GM18507 (cell line): ENCODE measurements around the gene TMPRSS4.

ENCODE experiments used
- DNase-seq: peaks from one replicate; pipeline ENCODE4 v3.0.0; 2011; ENCODE audit warnings: low read depth; ENCODE audit not compliant: insufficient read length; ENCODE audit errors: extremely low spot score
- FAIRE-seq: peaks from 2 replicates; lab custom pipeline; 2011; peaks lifted over from hg19 to GRCh38; lab: Jason Lieb, UNC

Gene TMPRSS4, protein sequence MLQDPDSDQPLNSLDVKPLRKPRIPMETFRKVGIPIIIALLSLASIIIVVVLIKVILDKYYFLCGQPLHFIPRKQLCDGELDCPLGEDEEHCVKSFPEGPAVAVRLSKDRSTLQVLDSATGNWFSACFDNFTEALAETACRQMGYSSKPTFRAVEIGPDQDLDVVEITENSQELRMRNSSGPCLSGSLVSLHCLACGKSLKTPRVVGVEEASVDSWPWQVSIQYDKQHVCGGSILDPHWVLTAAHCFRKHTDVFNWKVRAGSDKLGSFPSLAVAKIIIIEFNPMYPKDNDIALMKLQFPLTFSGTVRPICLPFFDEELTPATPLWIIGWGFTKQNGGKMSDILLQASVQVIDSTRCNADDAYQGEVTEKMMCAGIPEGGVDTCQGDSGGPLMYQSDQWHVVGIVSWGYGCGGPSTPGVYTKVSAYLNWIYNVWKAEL

DNA sequence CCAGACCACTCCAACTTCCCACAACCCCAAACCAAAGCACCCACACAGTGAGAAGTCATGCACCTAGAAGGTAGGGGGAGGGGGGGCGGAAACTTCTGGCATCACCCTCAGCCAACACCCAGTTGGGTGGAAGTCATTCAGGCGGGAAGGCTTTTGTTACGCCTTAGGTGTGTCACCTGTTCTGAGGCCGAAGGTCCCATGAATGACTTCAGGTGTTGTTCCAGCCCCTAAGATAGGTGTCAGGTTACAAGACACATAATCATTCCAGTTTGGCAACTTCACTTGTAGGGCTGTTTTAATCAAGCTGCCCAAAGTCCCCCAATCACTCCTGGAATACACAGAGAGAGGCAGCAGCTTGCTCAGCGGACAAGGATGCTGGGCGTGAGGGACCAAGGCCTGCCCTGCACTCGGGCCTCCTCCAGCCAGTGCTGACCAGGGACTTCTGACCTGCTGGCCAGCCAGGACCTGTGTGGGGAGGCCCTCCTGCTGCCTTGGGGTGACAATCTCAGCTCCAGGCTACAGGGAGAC is at the start of gene TMPRSS4:
TMPRSS4 (plus strand) TSS at position 325 of the 528 bp plus-strand sequence. CDS start 225 bp downstream, outside the sequence.
- FAIRE-seq (no peak), DNase-seq (no peak)

DNA sequence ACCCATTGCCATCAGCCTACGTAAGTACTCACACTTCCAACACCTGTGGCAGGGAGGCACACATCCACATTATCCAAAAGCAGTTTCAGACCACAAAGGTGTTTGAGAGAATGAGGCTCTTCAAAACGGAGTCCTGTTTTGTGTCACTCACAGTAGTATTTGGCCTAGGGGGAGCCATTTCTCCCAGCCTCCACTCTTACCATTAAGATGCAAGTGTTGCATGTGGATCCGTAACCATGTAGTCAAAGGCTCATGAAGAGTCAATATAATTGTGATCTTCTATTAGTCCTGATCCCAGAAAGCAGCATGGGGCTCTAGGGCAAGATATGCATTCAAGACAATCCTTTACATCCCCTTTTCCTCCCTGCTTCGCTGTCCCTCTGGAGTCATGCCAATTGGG is 49.2 kb upstream of the TMPRSS4 start:
- FAIRE-seq (no peak), DNase-seq (no peak)

DNA sequence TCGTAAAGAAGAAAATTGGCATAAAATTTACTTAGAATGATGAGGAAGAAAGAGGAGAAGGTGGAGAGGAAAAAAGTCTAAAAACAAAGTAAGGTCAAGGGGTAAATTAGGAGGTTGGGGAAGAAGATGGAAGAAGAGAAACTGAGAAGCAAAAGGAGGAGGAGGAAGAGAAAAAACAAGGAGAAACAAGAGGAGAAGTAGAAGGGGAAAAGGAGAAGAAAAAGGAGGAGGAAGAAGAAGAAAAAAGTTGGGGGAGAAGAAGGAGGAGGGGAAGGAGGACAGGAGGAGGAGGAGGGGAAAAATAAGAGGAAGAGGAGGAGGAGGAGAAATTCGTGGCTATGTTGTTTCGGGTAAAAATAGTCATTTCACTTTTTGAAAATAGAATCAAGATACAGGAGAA is 48.3 kb upstream of the TMPRSS4 start:
- FAIRE-seq (no peak), DNase-seq (no peak)

DNA sequence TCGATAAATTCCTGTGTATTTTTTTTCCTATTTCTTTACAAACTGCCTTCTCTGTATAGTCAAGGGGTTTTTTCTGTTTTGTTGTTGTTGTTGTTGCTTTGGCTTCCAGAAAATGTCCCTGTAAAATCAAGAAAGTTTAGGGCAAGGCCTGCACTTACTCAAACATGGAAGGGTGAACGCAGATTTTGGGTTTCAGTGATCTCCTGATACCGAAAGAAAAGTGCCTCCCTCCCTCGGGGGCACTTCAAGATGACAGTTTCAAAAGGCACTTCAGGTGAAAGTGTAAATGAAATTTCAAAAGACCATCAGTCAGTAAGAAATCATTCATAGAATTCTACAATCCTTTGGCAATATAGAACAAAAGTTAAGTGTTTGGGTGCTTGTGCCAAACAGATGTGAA is 43.4 kb upstream of the TMPRSS4 start:
- peak; percentile 78 for FAIRE-seq

DNA sequence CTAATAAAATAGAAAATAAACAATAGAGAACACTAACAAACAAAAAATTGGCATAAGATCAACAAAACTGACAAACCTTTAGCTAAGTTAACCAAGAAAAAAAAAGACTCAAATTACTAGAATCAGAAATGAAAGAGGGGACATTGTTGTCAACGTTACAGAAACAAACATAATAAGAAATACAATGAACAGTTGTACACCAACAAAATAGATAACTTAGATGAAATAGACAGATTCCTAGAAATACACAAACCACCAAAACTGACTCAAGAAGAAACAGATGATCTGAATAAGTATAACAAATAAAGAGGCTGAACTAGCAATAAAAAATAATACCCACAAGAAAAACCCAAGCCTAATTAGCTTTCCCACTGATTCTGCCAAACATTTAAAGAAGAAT is 34.7 kb upstream of the TMPRSS4 start:
- DNase-seq: no peak

More for the DNA sequence above, 43.4 kb upstream of the TMPRSS4 start:
- no peak for DNase-seq

DNA sequence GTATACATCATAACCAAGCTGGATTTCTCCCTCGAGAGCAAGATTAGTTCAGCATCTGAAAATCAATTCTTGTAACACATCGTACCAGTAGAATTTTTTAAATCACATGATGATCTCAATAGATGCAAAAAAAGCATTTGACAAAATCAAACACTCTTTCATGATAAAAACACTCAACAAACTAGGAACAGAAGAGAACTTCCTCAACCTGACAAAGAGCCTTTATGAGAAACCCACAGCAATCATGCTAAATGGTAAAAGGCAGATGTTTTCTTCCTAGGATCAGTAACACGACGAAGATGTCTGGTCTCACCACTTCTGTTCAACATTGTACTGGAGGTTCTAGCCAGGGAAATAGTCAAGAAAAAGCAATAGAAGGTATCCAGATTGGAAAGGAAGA is 34.1 kb upstream of the TMPRSS4 start:
- DNase-seq (no peak), FAIRE-seq (no peak)

More for the DNA sequence above, 34.7 kb upstream of the TMPRSS4 start:
- no peak for FAIRE-seq

DNA sequence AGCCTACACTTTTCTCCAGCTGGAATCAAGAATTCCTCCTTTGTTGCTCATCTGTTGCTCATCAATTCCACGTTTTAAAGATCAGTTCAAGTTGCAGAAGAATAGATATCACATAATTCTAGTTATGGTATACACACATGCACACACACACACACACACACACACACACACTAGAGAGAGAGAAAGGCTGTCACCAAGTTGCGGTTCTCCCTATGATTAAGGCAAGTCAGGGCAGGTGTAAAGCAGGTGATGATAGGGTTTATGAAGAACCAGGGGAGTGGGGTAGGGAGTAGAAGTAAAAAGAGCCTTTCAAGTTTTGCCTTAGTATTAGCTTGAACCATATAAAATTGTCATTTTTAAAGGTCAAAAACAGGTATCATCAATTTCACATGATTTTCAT is 31.7 kb upstream of the TMPRSS4 start:
- FAIRE-seq (no peak), DNase-seq (no peak)

DNA sequence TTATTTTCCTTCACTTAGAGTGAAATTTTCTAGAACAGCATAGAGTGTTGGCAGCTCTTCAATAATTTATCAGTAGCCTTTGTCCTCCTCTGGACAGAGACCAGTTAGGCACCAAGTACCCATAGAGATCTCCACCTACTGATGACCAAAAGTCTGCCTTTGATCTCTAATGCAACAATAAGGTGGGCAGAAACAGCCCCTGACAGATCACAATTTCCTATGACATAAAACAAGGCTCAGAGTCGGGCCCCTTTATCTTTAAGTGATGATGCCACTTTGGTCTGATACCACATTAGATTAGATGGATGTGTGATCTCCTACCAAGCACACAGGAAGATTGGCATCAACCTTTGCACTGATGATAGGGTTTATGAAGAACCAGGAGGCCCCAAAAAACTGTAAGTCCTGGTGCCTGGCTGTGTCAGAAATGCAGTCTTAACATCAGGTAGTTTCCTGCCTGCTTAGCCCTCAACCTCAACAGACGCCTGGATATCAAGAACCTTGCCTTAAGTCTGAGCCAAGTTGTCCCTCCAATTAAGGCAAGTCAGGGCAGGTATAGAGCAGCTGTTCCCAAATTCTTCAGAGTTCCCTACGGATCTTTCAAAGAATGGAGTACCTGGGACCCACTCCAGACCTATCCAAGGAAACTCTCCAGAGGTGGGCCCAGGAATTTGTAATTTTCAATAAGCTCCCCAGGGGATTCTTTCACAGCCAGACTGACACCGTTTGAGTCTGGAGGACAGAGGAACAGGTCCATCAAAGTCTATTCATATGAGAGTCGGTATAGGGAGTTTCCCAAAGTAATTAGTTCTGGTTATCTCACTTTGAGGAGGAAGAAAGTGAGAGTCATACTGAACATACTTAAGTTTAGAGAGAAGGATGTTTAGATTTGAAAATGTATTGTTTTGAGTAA is 30.6 kb upstream of the TMPRSS4 start:
- no peak for DNase-seq
- peak; percentile 59 for FAIRE-seq

DNA sequence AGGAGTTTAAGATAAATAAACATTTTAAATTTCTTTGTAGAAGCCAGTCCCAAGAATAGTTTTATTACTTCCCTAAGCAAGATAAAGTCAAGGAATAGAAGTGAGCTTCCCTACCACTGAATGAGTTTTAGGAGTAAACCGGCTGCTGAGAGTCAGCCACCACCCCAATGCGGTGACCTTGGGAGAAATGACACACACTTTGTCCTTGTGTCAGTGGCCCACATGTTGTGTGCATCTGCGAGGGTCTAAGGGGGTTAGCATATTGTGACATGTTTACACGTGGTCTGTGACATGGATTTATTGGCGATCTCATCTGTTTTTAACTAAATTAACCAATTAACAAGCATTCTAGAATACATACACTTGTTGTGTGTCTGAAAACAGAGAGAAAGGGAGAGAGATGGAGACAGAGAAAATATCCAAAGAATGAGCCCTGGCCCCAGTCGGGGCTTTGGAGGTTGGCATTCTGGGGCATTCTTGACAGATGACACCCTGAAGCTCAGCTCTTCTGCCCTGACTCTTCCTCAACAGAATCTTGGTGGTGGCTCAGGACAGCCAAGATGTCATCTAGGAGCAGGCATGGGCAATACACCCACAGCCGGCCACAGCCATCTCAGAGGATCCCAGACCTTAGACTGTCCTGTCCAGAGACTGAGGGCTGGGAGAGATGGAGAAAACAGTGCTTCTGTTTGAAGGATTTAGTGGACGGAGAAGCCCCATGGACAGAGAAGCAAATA is 29.7 kb upstream of the TMPRSS4 start:
- FAIRE-seq (no peak), DNase-seq (no peak)

DNA sequence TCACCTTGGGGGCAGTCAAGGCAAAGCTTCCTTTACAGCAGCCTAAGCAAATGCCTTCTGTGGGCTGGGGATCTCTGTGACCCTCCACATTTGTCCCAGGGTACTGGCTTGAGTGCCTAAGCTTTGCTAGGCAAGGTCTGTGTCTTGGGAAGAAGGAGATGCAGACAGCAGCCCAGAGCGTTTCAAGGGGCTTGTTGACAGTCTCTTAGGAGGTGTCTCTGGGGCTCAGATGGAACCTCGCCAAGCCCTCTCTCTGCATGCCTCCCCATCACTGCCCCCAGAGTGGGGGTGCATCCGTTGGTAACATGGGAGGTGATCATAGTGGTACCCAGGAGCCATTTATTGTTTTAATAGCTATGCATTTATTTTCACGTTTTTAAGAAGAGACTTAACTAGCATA is 29.1 kb upstream of the TMPRSS4 start:
- DNase-seq: no peak
- no peak for FAIRE-seq

DNA sequence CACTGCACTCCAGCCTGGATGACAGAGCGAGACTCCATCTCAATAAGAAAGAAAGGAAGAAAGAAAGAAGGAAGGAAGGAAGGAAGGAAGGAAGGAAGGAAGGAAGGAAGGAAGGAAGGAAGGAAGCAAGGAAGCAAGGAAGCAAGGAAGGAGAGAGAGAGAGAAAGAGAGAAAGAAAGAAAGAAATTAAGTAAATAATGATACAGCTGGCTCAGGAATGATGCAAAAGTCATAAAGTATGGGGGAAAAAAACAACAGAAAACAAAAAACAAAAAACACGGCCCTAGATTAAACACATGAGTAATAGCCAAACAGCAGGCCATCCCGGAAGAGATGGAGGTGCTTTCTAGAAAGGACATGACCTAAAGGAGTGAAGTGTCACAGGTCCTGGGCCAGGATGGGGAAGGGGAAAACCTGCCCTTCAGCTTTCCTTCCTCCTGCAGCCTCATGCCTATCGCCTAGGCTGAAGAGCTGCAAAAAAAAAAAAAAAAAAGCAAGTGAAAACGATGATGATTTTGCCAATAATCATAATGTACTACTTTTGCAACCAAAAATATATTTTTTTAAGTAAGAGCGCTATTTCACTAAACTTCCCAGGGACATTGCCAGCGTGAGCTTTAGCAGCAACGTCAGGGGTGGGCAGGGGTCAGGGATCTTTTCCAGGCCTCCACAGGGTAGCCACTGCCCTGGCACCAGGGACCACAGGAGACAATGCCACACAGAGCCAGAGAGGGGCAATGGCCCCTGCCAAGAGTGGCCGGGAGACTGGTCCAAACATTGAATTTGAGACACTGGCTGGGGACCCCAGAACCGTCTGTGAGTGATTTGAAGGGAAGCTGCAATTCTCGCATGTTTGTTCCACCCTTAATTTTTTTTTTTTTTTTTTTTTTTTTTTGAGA is 28.2 kb upstream of the TMPRSS4 start:
- DNase-seq (no peak), FAIRE-seq (peak; percentile 48)

DNA sequence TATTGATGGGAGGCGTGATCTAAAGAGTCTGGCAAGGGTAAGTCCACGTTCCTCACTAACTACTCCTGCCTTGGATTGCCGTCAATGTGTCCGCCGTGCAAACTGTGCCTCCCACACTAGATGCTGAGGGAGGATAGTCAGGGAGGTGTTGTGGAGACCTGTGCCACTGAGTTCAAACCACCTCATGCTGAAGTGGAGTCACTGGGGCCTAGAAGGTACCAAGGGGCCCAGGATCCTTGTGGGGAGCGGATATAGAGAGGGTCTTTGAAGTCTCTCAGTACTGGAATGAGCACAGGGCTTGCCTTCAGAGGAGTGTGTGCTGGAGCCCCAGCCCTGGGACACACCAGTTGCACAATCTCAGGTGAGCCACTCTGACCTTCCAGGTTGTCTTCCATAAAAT is 27.1 kb upstream of the TMPRSS4 start:
- DNase-seq: no peak
- no peak for FAIRE-seq

DNA sequence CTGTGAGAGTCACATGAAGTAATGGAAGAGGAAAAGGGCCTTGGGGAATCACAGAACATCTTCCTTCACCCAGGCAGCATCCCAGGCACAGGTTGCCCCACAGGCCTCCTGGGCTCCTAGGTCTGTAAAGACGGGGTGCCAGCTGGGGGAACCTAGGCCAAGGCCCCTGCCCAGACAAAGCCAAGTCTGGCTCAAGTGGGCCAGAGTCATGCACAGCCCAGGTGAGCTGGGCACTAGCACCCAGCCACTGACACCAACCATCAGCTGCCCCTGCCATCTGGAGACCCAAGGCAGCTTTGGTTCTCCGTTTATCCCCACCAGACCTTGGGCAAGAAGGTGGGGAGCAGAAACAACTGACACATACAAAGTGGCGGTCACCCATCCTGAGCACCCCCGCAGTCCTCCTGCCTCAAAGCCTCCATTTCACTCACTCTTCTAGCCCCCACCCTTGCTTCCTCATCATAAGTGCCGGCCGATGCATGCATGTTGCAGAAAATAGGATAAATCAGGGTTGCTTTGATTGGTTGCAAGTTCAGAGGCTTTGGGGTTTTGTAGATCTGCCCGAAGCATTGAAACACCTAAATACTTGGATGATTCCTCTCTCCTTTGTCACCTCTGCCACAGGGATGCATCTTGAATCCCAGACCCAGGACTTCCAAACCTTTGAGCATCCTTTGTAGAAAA is 26.5 kb upstream of the TMPRSS4 start:
- DNase-seq (no peak), FAIRE-seq (no peak)

DNA sequence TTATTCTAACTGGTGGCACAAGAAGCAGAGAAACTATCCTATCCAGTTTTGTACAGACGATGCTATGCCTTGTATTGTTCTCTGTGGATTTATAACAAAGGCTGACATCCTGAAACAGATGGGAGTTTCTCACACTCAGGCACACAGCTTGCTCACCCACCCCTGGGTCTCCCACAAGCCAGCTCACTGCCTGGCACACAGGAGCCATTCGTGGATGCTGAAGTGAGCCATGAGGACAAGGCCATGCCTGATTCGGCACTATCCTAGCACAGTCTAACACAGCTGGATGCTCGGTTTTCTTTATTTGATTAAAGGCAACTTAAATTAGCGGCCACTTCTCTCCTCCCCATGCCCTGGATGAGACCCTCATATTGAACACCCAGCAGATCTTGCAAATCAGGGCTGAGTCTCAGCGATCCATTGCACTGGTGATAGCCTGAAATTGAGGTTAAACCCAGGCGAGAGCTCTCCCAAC is 25.7 kb upstream of the TMPRSS4 start:
- FAIRE-seq (no peak), DNase-seq (no peak)

DNA sequence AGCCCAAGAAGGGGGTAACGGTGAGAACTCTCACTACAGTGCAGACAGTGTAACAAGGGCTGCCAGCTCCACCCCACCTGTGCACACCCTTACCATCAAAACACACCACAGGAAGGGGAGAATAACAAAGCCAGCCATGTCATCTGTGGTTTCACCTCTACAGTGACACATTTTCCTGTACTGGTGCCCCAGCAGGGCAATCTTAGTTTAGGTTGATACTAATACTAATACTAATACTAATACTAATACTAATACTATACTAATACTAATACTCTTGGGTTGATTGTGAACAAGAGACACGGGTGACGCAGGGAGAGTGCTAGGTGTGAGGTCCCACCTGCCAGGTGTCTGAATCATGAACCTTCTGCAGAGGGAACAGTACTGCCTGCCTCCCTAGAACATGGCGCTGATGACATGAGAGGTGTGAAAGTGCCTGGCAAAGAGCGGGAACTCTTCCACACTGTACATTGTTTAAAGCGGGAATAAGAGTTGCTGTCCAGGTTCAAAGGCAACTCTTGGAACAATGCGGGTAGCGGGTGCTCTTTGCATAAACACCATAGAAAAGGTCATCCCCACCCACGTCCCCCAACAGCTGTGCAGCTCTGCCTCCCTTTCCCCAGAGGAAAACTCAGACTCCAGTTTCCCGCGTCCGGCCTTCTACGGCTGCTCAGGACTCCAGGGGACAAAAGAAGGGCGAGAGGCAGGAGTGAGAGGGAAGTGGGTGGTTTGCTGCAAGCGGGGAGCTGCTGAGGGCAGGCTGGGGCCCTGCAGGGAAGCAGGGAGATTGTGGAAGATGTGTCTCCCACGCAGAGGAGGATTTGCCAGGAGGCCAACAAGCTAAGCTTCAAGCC is 25.0 kb upstream of the TMPRSS4 start:
- DNase-seq: no peak
- no peak for FAIRE-seq

DNA sequence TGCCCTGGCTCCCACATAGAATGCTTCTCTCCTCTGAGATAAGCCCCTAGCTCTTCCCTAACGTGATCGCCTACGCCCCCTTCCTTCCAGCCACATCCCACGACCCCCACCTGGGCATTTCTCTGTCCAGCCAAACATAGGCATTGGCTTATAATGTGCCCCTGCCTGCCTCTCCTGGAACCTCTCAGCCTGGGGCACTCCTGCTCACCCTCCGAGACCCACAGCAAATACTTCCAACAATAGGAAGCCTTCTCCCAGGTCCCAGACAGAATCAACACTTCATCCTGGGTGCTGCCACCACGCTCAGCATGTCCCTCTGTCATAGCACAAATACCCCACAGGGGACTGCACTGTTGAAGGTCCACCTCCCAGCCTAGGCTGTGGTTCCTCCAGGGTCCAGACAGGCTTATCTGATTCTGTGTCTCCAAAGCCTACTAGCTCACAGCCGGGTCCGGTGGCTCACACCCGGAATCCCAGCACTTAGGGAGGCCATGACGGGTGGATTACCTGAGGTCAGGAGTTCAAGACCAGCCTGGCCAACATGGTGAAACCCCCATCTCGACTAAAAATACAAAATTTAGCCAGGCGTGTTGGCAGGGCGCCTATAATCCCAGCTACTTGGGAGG is 24.2 kb upstream of the TMPRSS4 start:
- no peak for DNase-seq
- no peak for FAIRE-seq
